B cell (primary cell): ENCODE results near the gene HLA-DQB1. TPM values are rescaled to one million over a fixed set of nuclear protein-coding genes. Genes with fewer than 3 reads are reported as not detected.

Experiments
- ATAC-seq: fragments of 200-7000 bp; cut with Tn5 transposase; one replicate; pipeline ENCODE4 v1.10.0; 2021; ENCODE audit warnings: low read depth, mild to moderate bottlenecking, moderate number of reproducible peaks, moderate library complexity
- CTCF ChIA-PET: fragments of 350-600 bp; sonication (Branson Sonifier 250); formaldehyde crosslinking; loops from one replicate; lab custom pipeline; 2021; ENCODE audit warnings: antibody characterized with exemption, inconsistent platforms; lab: Charles Lee
- POLR2A ChIA-PET: fragments of 350-600 bp; sonication (Branson Sonifier 250); formaldehyde crosslinking; loops from one replicate; lab custom pipeline; 2021; ENCODE audit warnings: antibody characterized with exemption; lab: Charles Lee
- DNase-seq: peaks from one replicate; pipeline ENCODE4 v3.0.0; 2013
- H2AFZ ChIP-seq: 2 replicates; pipeline ENCODE4 v1.6.1; 2012; ENCODE audit warnings: mild to moderate bottlenecking, low read depth, low read length; ENCODE audit not compliant: insufficient read depth, poor library complexity, severe bottlenecking
- H3K27ac ChIP-seq, 2 donors: 1 replicate in 1 of 2; 2 replicates in 1 of 2; pipeline ENCODE4 v1.5.1; 2012 to 2013; ENCODE audit warnings: low read length in 2 of 2, mild to moderate bottlenecking in 2 of 2, moderate library complexity in 1 of 2
- H3K27me3 ChIP-seq, 4 experiments: fragments of 200-600 bp in 1 of 4; sonication (generic) in 1 of 4; replicated peaks in 1 of 4; 1 replicate in 2 of 4; 2 replicates in 2 of 4; pipeline versions ENCODE4 v1.6.1 to v1.7.0; 2013 to 2016; ENCODE audit warnings: low read length in 3 of 4, mild to moderate bottlenecking in 2 of 4, mixed read lengths in 1 of 4, moderate library complexity in 1 of 4; ENCODE audit not compliant: insufficient read depth in 4 of 4, control insufficient read depth in 3 of 4; ENCODE audit errors: control extremely low read depth in 1 of 4
- H3K36me3 ChIP-seq, 2 experiments: replicated peaks in 1 of 2; 1 replicate in 1 of 2; 2 replicates in 1 of 2; pipeline versions ENCODE4 v1.6.1 to v1.7.1; 2013; ENCODE audit warnings: low read length in 1 of 2; ENCODE audit not compliant: insufficient read depth in 2 of 2, control insufficient read depth in 1 of 2; ENCODE audit errors: control extremely low read depth in 1 of 2, extremely low read depth in 1 of 2
- H3K4me1 ChIP-seq, 2 donors: fragments of 200-600 bp in 1 of 2; sonication (generic) in 1 of 2; 1 replicate in 1 of 2; 2 replicates in 1 of 2; pipeline versions ENCODE4 v1.5.1 to v1.6.1; 2013 to 2017; ENCODE audit warnings: low read length in 2 of 2; ENCODE audit not compliant: control insufficient read depth in 2 of 2, insufficient read depth in 2 of 2
- H3K4me2 ChIP-seq: replicated peaks from 2 replicates; pipeline ENCODE3; 2012; ENCODE audit warnings: mild to moderate bottlenecking, low read depth, low read length; ENCODE audit not compliant: poor library complexity, severe bottlenecking
- H3K4me3 ChIP-seq, 5 experiments: fragments of 200-600 bp in 1 of 5; sonication (generic) in 1 of 5; 1 replicate in 3 of 5; 2 replicates in 2 of 5; pipeline versions ENCODE4 v1.5.1 to v1.7.0; 2011 to 2016; ENCODE audit warnings: low read length in 4 of 5, mild to moderate bottlenecking in 4 of 5, low read depth in 2 of 5, control low read depth in 1 of 5, moderate library complexity in 1 of 5; ENCODE audit not compliant: insufficient read depth in 1 of 5; ENCODE audit errors: control extremely low read depth in 1 of 5, extremely low read depth in 1 of 5
- H3K79me2 ChIP-seq: fragments of 200-600 bp; sonication (generic); one replicate; pipeline ENCODE4 v1.6.0; 2016; ENCODE audit warnings: low read length; ENCODE audit not compliant: control insufficient read depth, insufficient read depth
- H3K9ac ChIP-seq: fragments of 200-600 bp; sonication (generic); 2 replicates; pipeline ENCODE4 v1.6.1; 2017; ENCODE audit warnings: mild to moderate bottlenecking, low read length, moderate library complexity
- H3K9me3 ChIP-seq, 3 donors: one replicate each; pipeline versions ENCODE4 v1.6.1 to v1.7.1; 2013; ENCODE audit warnings: low read length in 2 of 3; ENCODE audit not compliant: control insufficient read depth in 2 of 3, insufficient read depth in 1 of 3; ENCODE audit errors: control extremely low read depth in 1 of 3
- H4K20me1 ChIP-seq: 2 replicates; pipeline ENCODE4 v1.6.0; 2012; ENCODE audit warnings: mild to moderate bottlenecking, low read length; ENCODE audit not compliant: insufficient read depth, control insufficient read depth, poor library complexity, severe bottlenecking
- H3K27ac Mint-ChIP-seq: one replicate; pipeline ENCODE4 v1.8.0; 2021; ENCODE audit warnings: mixed read lengths
- H3K27me3 Mint-ChIP-seq: one replicate; pipeline ENCODE4 v1.8.0; 2021; ENCODE audit warnings: mixed read lengths
- H3K4me1 Mint-ChIP-seq: one replicate; pipeline ENCODE4 v1.8.0; 2021; ENCODE audit warnings: mixed read lengths
- H3K4me3 Mint-ChIP-seq: one replicate; pipeline ENCODE4 v1.8.0; 2021; ENCODE audit warnings: mixed read lengths
- H3K9me3 Mint-ChIP-seq: one replicate; pipeline ENCODE4 v1.8.0; 2022; ENCODE audit warnings: mixed read lengths; ENCODE audit not compliant: insufficient read depth
- EZH2 ChIP-seq: IDR thresholded peaks from 2 replicates; pipeline ENCODE4 v1.6.1; 2012; ENCODE audit warnings: borderline replicate concordance, low read depth, mild to moderate bottlenecking, moderate library complexity, low read length; ENCODE audit not compliant: insufficient read depth, poor library complexity, severe bottlenecking
- WGBS: methylation state at CpG from one replicate; pipeline ENCODE4 v1.1.5; 2013; ENCODE audit warnings: missing lambda C conversion rate; ENCODE audit not compliant: insufficient coverage; 5-methylcytosine and 5-hydroxymethylcytosine counted together
- intact Hi-C: fragments of 100-400 bp; cut with micrococcal nuclease; formaldehyde crosslinking; loops from one replicate; pipeline ENCODE4 v1.10.0; 2022
- polyA plus RNA-seq: library from polyadenylated mRNA; depleted of rRNA; stranded (reverse); fragments of >200 nt; gene quantifications from 2 replicates; pipeline ENCODE4 v1.2.3, GENCODE V29; 2012
- total RNA-seq, 2 donors: library from RNA; stranded (reverse); fragments of 120-200 nt in 1 of 2; gene quantifications; 1 replicate in 1 of 2; 2 replicates in 1 of 2; pipeline versions ENCODE4 v1.2.3 to v1.2.4, GENCODE V29; 2013 to 2022
- TF ChIP-seq, protein P1 (sequence below): fragments of 200-600 bp; IDR thresholded peaks from one replicate; pipeline ENCODE4 v1.8.0; 2022; ENCODE audit warnings: antibody characterized with exemption, mild to moderate bottlenecking

HLA-DQB1 gene
- total and polyA plus RNA-seq, 2 donors (not counting 1 experiment from before 2014, with no cell fraction given) = 267 to 986 TPM

DNA sequence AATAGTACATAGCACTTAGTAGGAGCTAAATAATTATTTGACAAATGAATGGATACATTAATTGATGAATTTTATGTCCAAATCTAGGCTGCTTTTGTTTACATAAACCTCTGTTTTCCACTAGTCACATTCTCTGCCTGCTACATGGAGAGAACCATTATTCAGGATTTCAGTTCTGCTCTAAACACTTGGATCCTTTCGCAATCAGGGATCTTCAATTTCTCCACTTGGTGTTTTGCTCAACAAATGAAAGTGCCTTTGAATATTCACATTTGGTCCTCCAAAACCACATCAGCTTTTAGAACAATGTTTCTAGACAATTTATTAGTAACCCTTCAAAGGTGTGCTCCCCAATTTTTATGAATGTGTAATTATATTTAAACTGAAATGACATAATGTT, 30.6 kb upstream of the HLA-DQB1 start:
- Mint-ChIP-seq H3K9me3 (peaks cover 6% of the 10 kb centered on the region), H3K27ac (no peak overlapping the region), H3K4me3 (no peak overlapping the region), H3K27me3 (no peaks in the 10 kb centered on the region), H3K4me1 (peaks cover 20% of the 10 kb centered on the region)
- WGBS = 88% methylated on average over 1 of the region's 1 CpG
- peaks cover 0 to 2% (median 1%) of the 10 kb centered on the region in 4 experiments for H3K27me3 ChIP-seq
- CTCF ChIA-PET = interaction anchor here (1.1 to 2.8 kb wide), 4 partner anchors 14 to 283 kb away, joined by 3 to 15 read pairs (median 6); no protein-coding TSS in a partner anchor
- H3K4me3 ChIP-seq = no peak overlapping the region
- no peak overlapping the region for H3K27ac ChIP-seq
- no peaks in the 10 kb centered on the region for H3K36me3 ChIP-seq
- TF ChIP-seq EZH2 = no peak
- TF ChIP-seq, protein P1, sequence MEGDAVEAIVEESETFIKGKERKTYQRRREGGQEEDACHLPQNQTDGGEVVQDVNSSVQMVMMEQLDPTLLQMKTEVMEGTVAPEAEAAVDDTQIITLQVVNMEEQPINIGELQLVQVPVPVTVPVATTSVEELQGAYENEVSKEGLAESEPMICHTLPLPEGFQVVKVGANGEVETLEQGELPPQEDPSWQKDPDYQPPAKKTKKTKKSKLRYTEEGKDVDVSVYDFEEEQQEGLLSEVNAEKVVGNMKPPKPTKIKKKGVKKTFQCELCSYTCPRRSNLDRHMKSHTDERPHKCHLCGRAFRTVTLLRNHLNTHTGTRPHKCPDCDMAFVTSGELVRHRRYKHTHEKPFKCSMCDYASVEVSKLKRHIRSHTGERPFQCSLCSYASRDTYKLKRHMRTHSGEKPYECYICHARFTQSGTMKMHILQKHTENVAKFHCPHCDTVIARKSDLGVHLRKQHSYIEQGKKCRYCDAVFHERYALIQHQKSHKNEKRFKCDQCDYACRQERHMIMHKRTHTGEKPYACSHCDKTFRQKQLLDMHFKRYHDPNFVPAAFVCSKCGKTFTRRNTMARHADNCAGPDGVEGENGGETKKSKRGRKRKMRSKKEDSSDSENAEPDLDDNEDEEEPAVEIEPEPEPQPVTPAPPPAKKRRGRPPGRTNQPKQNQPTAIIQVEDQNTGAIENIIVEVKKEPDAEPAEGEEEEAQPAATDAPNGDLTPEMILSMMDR = no peak
- H3K4me2 ChIP-seq = no peak overlapping the region
- ATAC-seq (no peak), DNase-seq (no peak)
- no peak overlapping the region for H3K9ac ChIP-seq
- peaks cover under 1 to 4% of the 10 kb centered on the region in 2 donors for H3K4me1 ChIP-seq
- intact Hi-C loops = no loop called here
- H3K79me2 ChIP-seq = peaks cover 18% of the 10 kb centered on the region
- no peaks in the 10 kb centered on the region for H4K20me1 ChIP-seq
- POLR2A ChIA-PET = no interaction called here
- no peaks in the 10 kb centered on the region for H3K9me3 ChIP-seq
- no peak overlapping the region for H2AFZ ChIP-seq

DNA sequence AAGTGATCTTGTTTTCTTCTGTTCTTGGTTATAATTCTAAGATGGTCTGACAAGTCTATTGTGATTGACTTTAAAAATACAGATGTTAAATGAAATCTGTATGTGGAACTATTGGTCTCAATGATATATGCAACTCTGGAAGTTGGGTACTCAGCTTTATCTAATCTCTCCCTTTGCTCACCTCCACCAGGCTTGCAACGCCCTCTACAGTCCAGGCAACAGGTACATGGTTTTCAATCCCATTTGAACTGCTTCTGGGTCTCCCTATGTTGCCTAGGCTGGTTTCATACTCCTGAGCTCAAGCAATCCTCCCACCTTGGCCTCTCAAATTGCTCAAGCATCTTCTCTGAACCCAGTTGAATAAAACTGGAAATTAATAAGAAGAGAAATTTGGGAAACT, 25.6 kb upstream of the HLA-DQB1 start:
- Histone ChIP-seq H3K9ac (no peak overlapping the region), H3K36me3 (no peaks in the 10 kb centered on the region), H3K4me1 (peaks cover 27 to 28% of the 10 kb centered on the region in 2 donors), H3K4me3 (no peak overlapping the region), H2AFZ (no peak overlapping the region), H4K20me1 (no peaks in the 10 kb centered on the region), H3K4me2 (peak overlapping the region; percentile 21), H3K79me2 (peaks cover 34% of the 10 kb centered on the region), H3K9me3 (no peaks in the 10 kb centered on the region), H3K27ac (peak overlapping the region; percentile 68 to 95), H3K27me3 (no peaks in the 10 kb centered on the region)
- DNase-seq (peak; percentile 85), ATAC-seq (peak; percentile 60)
- peak overlapping the region; percentile 85 for H3K27ac Mint-ChIP-seq
- CTCF ChIA-PET = interaction anchor here (0.7 to 3.5 kb wide), 23 partner anchors 8 to 446 kb away, joined by 3 to 77 read pairs (median 4); partner anchors contain the start of genes HLA-DQA1, HLA-DQB1 and TAP2
- intact Hi-C loops = loop anchor here (2.0 kb wide), 1 partner anchor 259 kb away; no protein-coding TSS in a partner anchor
- WGBS = 0% methylated on average over 1 of the region's 1 CpG
- H3K4me3 Mint-ChIP-seq = peak overlapping the region; percentile 53
- no peak for TF ChIP-seq EZH2
- TF ChIP-seq, protein P1 = peak; percentile 42
- POLR2A ChIA-PET = interaction anchor here (0.7 to 8.3 kb wide), 13 partner anchors 8 to 261 kb away, joined by 3 to 123 read pairs (median 3); partner anchors contain the start of genes HLA-DQB1 and HLA-DRA
- H3K9me3 Mint-ChIP-seq = peaks cover 6% of the 10 kb centered on the region
- H3K4me1 Mint-ChIP-seq = peaks cover 33% of the 10 kb centered on the region
- H3K27me3 Mint-ChIP-seq = no peaks in the 10 kb centered on the region
